Trophoblast cell (in vitro differentiated cells and primary cell): ENCODE data around the gene OPRM1.

Experiments used
- DNase-seq, 2 donors: peaks; one replicate each; pipeline ENCODE4 v3.0.0-alpha.2; 2016
- H2AFZ ChIP-seq: 2 replicates; pipeline ENCODE4 v1.6.1; 2013; ENCODE audit warnings: low read length, moderate library complexity, mild to moderate bottlenecking; ENCODE audit not compliant: insufficient read depth, poor library complexity
- H2AK5ac ChIP-seq: 2 replicates; pipeline ENCODE4 v1.6.1; 2013; ENCODE audit warnings: mild to moderate bottlenecking, low read length
- H2BK120ac ChIP-seq: 2 replicates; pipeline ENCODE4 v1.6.1; 2013; ENCODE audit warnings: low read length, mild to moderate bottlenecking, moderate library complexity; ENCODE audit not compliant: insufficient read depth, poor library complexity
- H2BK12ac ChIP-seq: 2 replicates; pipeline ENCODE4 v1.6.1; 2013; ENCODE audit warnings: mild to moderate bottlenecking, low read length, moderate library complexity
- H2BK5ac ChIP-seq: 2 replicates; pipeline ENCODE4 v1.6.1; 2013; ENCODE audit warnings: low read length, low read depth, moderate library complexity, mild to moderate bottlenecking; ENCODE audit not compliant: poor library complexity
- H3K14ac ChIP-seq: 2 replicates; pipeline ENCODE4 v1.6.1; 2013; ENCODE audit warnings: mild to moderate bottlenecking, low read length
- H3K18ac ChIP-seq: 2 replicates; pipeline ENCODE4 v1.6.1; 2013; ENCODE audit warnings: mild to moderate bottlenecking, low read length
- H3K23ac ChIP-seq: 2 replicates; pipeline ENCODE4 v1.6.1; 2013; ENCODE audit warnings: low read length
- H3K27ac ChIP-seq: 2 replicates; pipeline ENCODE4 v1.5.1; 2013; ENCODE audit warnings: low read depth, mild to moderate bottlenecking, inconsistent platforms, low read length, moderate library complexity
- H3K27me3 ChIP-seq: 2 replicates; pipeline ENCODE4 v1.6.1; 2013; ENCODE audit warnings: inconsistent platforms, mild to moderate bottlenecking, low read length, moderate library complexity; ENCODE audit not compliant: insufficient read depth
- H3K36me3 ChIP-seq, 2 experiments: 1 replicate in 1 of 2; 2 replicates in 1 of 2; pipeline ENCODE4 v1.6.1; 2013; ENCODE audit warnings: low read length in 2 of 2, mild to moderate bottlenecking in 2 of 2, moderate library complexity in 1 of 2; ENCODE audit not compliant: insufficient read depth in 2 of 2, control insufficient read depth in 1 of 2
- H3K4ac ChIP-seq: 2 replicates; pipeline ENCODE4 v1.6.1; 2013; ENCODE audit warnings: low read depth, mild to moderate bottlenecking, low read length, moderate library complexity
- H3K4me1 ChIP-seq, 2 experiments: 1 replicate in 1 of 2; 2 replicates in 1 of 2; pipeline ENCODE4 v1.6.1; 2013; ENCODE audit warnings: low read length in 2 of 2, mild to moderate bottlenecking in 2 of 2, moderate library complexity in 1 of 2; ENCODE audit not compliant: insufficient read depth in 2 of 2, control insufficient read depth in 1 of 2
- H3K4me2 ChIP-seq: 2 replicates; pipeline ENCODE4 v1.6.1; 2013; ENCODE audit warnings: inconsistent platforms, mild to moderate bottlenecking, low read length, moderate library complexity
- H3K4me3 ChIP-seq: 2 replicates; pipeline ENCODE4 v1.5.1; 2013; ENCODE audit warnings: mild to moderate bottlenecking, low read depth, low read length, inconsistent platforms
- H3K79me1 ChIP-seq: one replicate; pipeline ENCODE4 v1.6.1; 2013; ENCODE audit warnings: low read length
- H3K79me2 ChIP-seq: 2 replicates; pipeline ENCODE4 v1.6.1; 2013; ENCODE audit warnings: low read length, mild to moderate bottlenecking; ENCODE audit not compliant: control insufficient read depth, insufficient read depth, poor library complexity
- H3K9ac ChIP-seq: 2 replicates; pipeline ENCODE4 v1.6.1; 2013; ENCODE audit warnings: mild to moderate bottlenecking, low read length
- H3K9me3 ChIP-seq: 2 replicates; pipeline ENCODE4 v1.6.1; 2013; ENCODE audit warnings: low read depth, mild to moderate bottlenecking, control low read depth, inconsistent platforms, low read length; ENCODE audit not compliant: insufficient read depth
- H4K12ac ChIP-seq: 2 replicates; pipeline ENCODE4 v1.6.1; 2013; ENCODE audit warnings: low read depth, mild to moderate bottlenecking, low read length, moderate library complexity
- H4K8ac ChIP-seq: 2 replicates; pipeline ENCODE4 v1.6.1; 2013; ENCODE audit warnings: low read depth, mild to moderate bottlenecking, low read length, moderate library complexity
- H4K91ac ChIP-seq: one replicate; pipeline ENCODE4 v1.6.1; 2013; ENCODE audit warnings: low read depth, mild to moderate bottlenecking, low read length, moderate library complexity
- WGBS: extraction: QIAGEN DNeasy Blood & Tissue Kit; methylation state at CpG from one replicate; pipeline ENCODE4 v1.1.7; 2013; ENCODE audit warnings: missing lambda C conversion rate; ENCODE audit not compliant: insufficient read length, insufficient coverage; ENCODE audit errors: extremely low coverage; 5-methylcytosine and 5-hydroxymethylcytosine counted together

Gene OPRM1

GRCh38 chr6:154060076-154060475, 21.0 kb downstream of the OPRM1 start:
- Histone ChIP-seq H2AFZ (no peak overlapping the region), H3K14ac (no peak overlapping the region), H3K27ac (no peak overlapping the region), H3K27me3 (no peaks in the 10 kb centered on the region), H4K91ac (no peak overlapping the region), H2BK12ac (no peak overlapping the region), H4K12ac (no peak overlapping the region), H3K9me3 (no peaks in the 10 kb centered on the region), H3K79me2 (no peaks in the 10 kb centered on the region), H3K23ac (no peak overlapping the region), H3K4me3 (no peak overlapping the region), H2AK5ac (no peak overlapping the region), H2BK5ac (no peak overlapping the region), H3K18ac (no peak overlapping the region), H3K79me1 (no peaks in the 10 kb centered on the region), H3K4me1 (no peaks in the 10 kb centered on the region), H2BK120ac (no peak overlapping the region), H3K9ac (no peak overlapping the region), H3K4ac (no peak overlapping the region), H4K8ac (no peak overlapping the region), H3K36me3 (no peaks in the 10 kb centered on the region), H3K4me2 (no peak overlapping the region)
- no peak for DNase-seq
- no CpG with 5 or more reads among the region's 3 CpGs for WGBS

- Histone ChIP-seq H3K36me3 (no peaks in the 10 kb centered on the region), H3K9ac (no peak overlapping the region), H2AFZ (no peak overlapping the region), H3K14ac (no peak overlapping the region), H3K4me3 (no peak overlapping the region), H4K8ac (no peak overlapping the region), H2BK120ac (no peak overlapping the region), H2BK5ac (no peak overlapping the region), H2AK5ac (no peak overlapping the region), H3K23ac (no peak overlapping the region), H3K79me2 (no peaks in the 10 kb centered on the region), H2BK12ac (no peak overlapping the region), H4K91ac (no peak overlapping the region), H3K18ac (no peak overlapping the region), H3K4me2 (no peak overlapping the region), H3K4ac (no peak overlapping the region), H3K9me3 (no peaks in the 10 kb centered on the region), H3K4me1 (no peaks in the 10 kb centered on the region), H3K79me1 (no peaks in the 10 kb centered on the region), H3K27ac (no peak overlapping the region), H3K27me3 (no peaks in the 10 kb centered on the region), H4K12ac (no peak overlapping the region)
- WGBS = no CpG with 5 or more reads among the region's 2 CpGs
- DNase-seq = no peak
Observed at GRCh38 chr6:154070041-154070440, 31.0 kb downstream of the OPRM1 start.

GRCh38 chr6:154070657-154071056, 31.6 kb downstream of the OPRM1 start:
- no CpG with 5 or more reads among the region's 1 CpG for WGBS
- Histone ChIP-seq H3K14ac (no peak overlapping the region), H3K9me3 (no peaks in the 10 kb centered on the region), H2AK5ac (no peak overlapping the region), H3K79me1 (no peaks in the 10 kb centered on the region), H3K27me3 (no peaks in the 10 kb centered on the region), H3K18ac (no peak overlapping the region), H3K4me1 (no peaks in the 10 kb centered on the region), H3K36me3 (no peaks in the 10 kb centered on the region), H3K4me2 (no peak overlapping the region), H3K9ac (no peak overlapping the region), H3K23ac (no peak overlapping the region), H4K91ac (no peak overlapping the region), H2BK120ac (no peak overlapping the region), H3K4ac (no peak overlapping the region), H2AFZ (no peak overlapping the region), H2BK5ac (no peak overlapping the region), H2BK12ac (no peak overlapping the region), H4K8ac (no peak overlapping the region), H3K4me3 (no peak overlapping the region), H3K27ac (no peak overlapping the region), H4K12ac (no peak overlapping the region), H3K79me2 (no peaks in the 10 kb centered on the region)
- DNase-seq = no peak

- Histone ChIP-seq H4K12ac (no peak overlapping the region), H2BK12ac (no peak overlapping the region), H2AFZ (no peak overlapping the region), H3K14ac (no peak overlapping the region), H3K9ac (no peak overlapping the region), H3K36me3 (no peaks in the 10 kb centered on the region), H3K18ac (no peak overlapping the region), H3K4me1 (no peaks in the 10 kb centered on the region), H3K27me3 (no peaks in the 10 kb centered on the region), H3K4me3 (no peak overlapping the region), H3K9me3 (no peaks in the 10 kb centered on the region), H3K27ac (no peak overlapping the region), H3K79me1 (no peaks in the 10 kb centered on the region), H3K4ac (no peak overlapping the region), H4K8ac (no peak overlapping the region), H2BK120ac (no peak overlapping the region), H2BK5ac (no peak overlapping the region), H2AK5ac (no peak overlapping the region), H4K91ac (no peak overlapping the region), H3K23ac (no peak overlapping the region), H3K79me2 (no peaks in the 10 kb centered on the region), H3K4me2 (no peak overlapping the region)
- WGBS = no CpG with 5 or more reads among the region's 1 CpG
- DNase-seq = no peak
Observed at GRCh38 chr6:154071236-154071635, 32.2 kb downstream of the OPRM1 start.
